ENCODE measurements around the gene RARG.

DNA sequence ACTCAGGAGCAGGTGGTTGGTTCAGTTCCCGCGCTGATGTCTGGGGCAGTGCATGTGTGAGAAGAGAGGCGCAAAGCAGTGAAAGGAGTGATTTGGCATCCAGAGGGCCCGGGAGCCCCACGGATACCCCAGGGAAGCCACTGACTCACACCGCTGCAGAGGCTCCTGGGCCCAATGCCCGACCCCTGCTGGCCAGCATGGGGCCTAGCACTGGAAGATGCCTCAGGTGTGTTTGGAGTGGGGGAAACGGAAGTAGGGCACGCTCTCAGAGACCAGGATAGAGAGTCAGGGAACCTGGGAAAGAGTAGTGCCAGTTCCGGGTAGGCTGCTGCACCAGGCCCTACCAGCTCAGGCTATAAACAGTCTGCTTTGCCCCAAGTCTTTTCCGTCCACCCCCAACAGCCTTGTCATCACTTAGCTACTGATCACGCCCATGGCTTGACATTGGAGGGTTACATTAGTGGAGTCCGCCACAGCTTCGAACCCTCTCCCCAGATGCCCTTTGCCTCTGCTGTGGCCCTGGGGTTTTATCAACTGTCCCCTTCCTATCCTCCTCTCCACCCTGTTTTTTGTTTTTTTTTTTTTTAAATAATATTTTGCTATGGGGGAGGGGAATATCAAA is 41.8 kb downstream of the RARG start:
- TF ChIP-seq, protein P1, sequence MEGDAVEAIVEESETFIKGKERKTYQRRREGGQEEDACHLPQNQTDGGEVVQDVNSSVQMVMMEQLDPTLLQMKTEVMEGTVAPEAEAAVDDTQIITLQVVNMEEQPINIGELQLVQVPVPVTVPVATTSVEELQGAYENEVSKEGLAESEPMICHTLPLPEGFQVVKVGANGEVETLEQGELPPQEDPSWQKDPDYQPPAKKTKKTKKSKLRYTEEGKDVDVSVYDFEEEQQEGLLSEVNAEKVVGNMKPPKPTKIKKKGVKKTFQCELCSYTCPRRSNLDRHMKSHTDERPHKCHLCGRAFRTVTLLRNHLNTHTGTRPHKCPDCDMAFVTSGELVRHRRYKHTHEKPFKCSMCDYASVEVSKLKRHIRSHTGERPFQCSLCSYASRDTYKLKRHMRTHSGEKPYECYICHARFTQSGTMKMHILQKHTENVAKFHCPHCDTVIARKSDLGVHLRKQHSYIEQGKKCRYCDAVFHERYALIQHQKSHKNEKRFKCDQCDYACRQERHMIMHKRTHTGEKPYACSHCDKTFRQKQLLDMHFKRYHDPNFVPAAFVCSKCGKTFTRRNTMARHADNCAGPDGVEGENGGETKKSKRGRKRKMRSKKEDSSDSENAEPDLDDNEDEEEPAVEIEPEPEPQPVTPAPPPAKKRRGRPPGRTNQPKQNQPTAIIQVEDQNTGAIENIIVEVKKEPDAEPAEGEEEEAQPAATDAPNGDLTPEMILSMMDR (IDR thresholded peaks at IDR 0.05), result peak; percentile 54 to 81 (median 63)
- no peak for TF ChIP-seq POLR2A (IDR thresholded peaks at IDR 0.05)

Measured in heart left ventricle (tissue), 13 donors.